ENCODE measurements around the gene DNM2. TPM values are rescaled to one million over a fixed set of nuclear protein-coding genes. Genes with fewer than 3 reads are reported as not detected.

The DNM2 gene
- total RNA-seq, 1 experiment from 2014 or later = 188 TPM

- Histone ChIP-seq H3K27ac (no peak overlapping the region), H3K4me1 (replicated peaks; ENCODE audit: insufficient read depth) (peaks cover under 1% of the 10 kb centered on the region), H3K27me3 (ENCODE audit: insufficient read depth, low read depth) (no peaks in the 10 kb centered on the region), H3K9me2 (ENCODE audit: insufficient read depth) (no peaks in the 10 kb centered on the region), H3K79me2 (ENCODE audit: low read depth) (no peaks in the 10 kb centered on the region), H3K4me3 (no peak overlapping the region), H3K36me3 (ENCODE audit: low read depth) (0 out of 2 replicates have a peak, but pooled peaks cover 5% of the 10 kb centered on the region), H3K9me3 (ENCODE audit: insufficient read depth, low read depth) (no peaks in the 10 kb centered on the region), H2AFZ (no peak overlapping the region), H3K4me2 (no peak overlapping the region), H4K20me1 (ENCODE audit: insufficient read depth) (peaks cover 4% of the 10 kb centered on the region; the same call in 1 of the 2 replicates), H3F3A (ENCODE audit: insufficient read depth, low read depth) (peaks cover 16% of the 10 kb centered on the region; the same call in 1 of the 2 replicates)
- DNase-seq = no peak
- intact Hi-C loops (cut with micrococcal nuclease; ENCODE audit: unreplicated experiment) = no loop called here
- POLR2A ChIA-PET (ENCODE audit: unreplicated experiment) = no interaction called here
- no TSS peak for BruUV-seq (replicated peaks)
- TF ChIP-seq EZH2 (IDR thresholded peaks at IDR 0.05; ENCODE audit: low read depth) = no peak
- TF ChIP-seq CTCF (conservative IDR thresholded peaks at IDR 0.05) = no peak
- CTCF ChIA-PET = no interaction called here
Measured at GRCh38 chr19:10815007-10815536, 97.2 kb downstream of the DNM2 start.

GRCh38 chr19:10815969-10816644 is 98.2 kb downstream of the DNM2 start:
- no peaks in the 10 kb centered on the region for H3K4me1 ChIP-seq (replicated peaks; ENCODE audit: insufficient read depth)
- BruUV-seq (replicated peaks) = no TSS peak
- peaks cover 17% of the 10 kb centered on the region; the same call in 1 of the 2 replicates for H3F3A ChIP-seq (ENCODE audit: insufficient read depth, low read depth)
- CTCF ChIA-PET = no interaction called here
- H3K27me3 ChIP-seq (ENCODE audit: insufficient read depth, low read depth) = no peaks in the 10 kb centered on the region
- no peak overlapping the region for H3K4me2 ChIP-seq
- no peaks in the 10 kb centered on the region for H3K79me2 ChIP-seq (ENCODE audit: low read depth)
- intact Hi-C loops (cut with micrococcal nuclease; ENCODE audit: unreplicated experiment) = no loop called here
- TF ChIP-seq EZH2 (IDR thresholded peaks at IDR 0.05; ENCODE audit: low read depth) (no peak), CTCF (conservative IDR thresholded peaks at IDR 0.05) (no peak)
- 0 out of 2 replicates have a peak, but pooled peaks cover 5% of the 10 kb centered on the region for H3K36me3 ChIP-seq (ENCODE audit: low read depth)
- no peak for DNase-seq
- H3K4me3 ChIP-seq = no peak overlapping the region
- POLR2A ChIA-PET (ENCODE audit: unreplicated experiment) = no interaction called here
- no peak overlapping the region for H3K27ac ChIP-seq
- H3K9me3 ChIP-seq (ENCODE audit: insufficient read depth, low read depth) = no peaks in the 10 kb centered on the region
- H2AFZ ChIP-seq = no peak overlapping the region
- peaks cover 4% of the 10 kb centered on the region; the same call in 1 of the 2 replicates for H4K20me1 ChIP-seq (ENCODE audit: insufficient read depth)
- no peaks in the 10 kb centered on the region for H3K9me2 ChIP-seq (ENCODE audit: insufficient read depth)

- DNase-seq = no peak
- no peak overlapping the region for H3K4me2 ChIP-seq
- intact Hi-C loops (cut with micrococcal nuclease; ENCODE audit: unreplicated experiment) = no loop called here
- CTCF ChIA-PET = no interaction called here
- H3K27ac ChIP-seq = no peak overlapping the region
- POLR2A ChIA-PET (ENCODE audit: unreplicated experiment) = no interaction called here
- H3K36me3 ChIP-seq (ENCODE audit: low read depth) = 0 out of 2 replicates have a peak, but pooled peaks cover 5% of the 10 kb centered on the region
- H3K27me3 ChIP-seq (ENCODE audit: insufficient read depth, low read depth) = no peaks in the 10 kb centered on the region
- no TSS peak for BruUV-seq (replicated peaks)
- H3K4me1 ChIP-seq (replicated peaks; ENCODE audit: insufficient read depth) = no peaks in the 10 kb centered on the region
- no peaks in the 10 kb centered on the region for H3K79me2 ChIP-seq (ENCODE audit: low read depth)
- H3K9me3 ChIP-seq (ENCODE audit: insufficient read depth, low read depth) = no peaks in the 10 kb centered on the region
- peaks cover 4% of the 10 kb centered on the region; the same call in 1 of the 2 replicates for H4K20me1 ChIP-seq (ENCODE audit: insufficient read depth)
- H3F3A ChIP-seq (ENCODE audit: insufficient read depth, low read depth) = peaks cover 17% of the 10 kb centered on the region; the same call in 1 of the 2 replicates
- no peak overlapping the region for H2AFZ ChIP-seq
- no peak overlapping the region for H3K4me3 ChIP-seq
- no peaks in the 10 kb centered on the region for H3K9me2 ChIP-seq (ENCODE audit: insufficient read depth)
- TF ChIP-seq EZH2 (IDR thresholded peaks at IDR 0.05; ENCODE audit: low read depth) (no peak), CTCF (conservative IDR thresholded peaks at IDR 0.05) (no peak)
Measured at GRCh38 chr19:10816691-10817090, 98.8 kb downstream of the DNM2 start.

All from PC-9 (cell line).